ENCODE results near the gene DAG1. TPM values are rescaled to one million over a fixed set of nuclear protein-coding genes. Genes with fewer than 3 reads are reported as not detected.

The DAG1 gene
- total and polyA plus RNA-seq, 2 experiments from 2014 or later, result 29.9 to 152 TPM

- Mint-ChIP-seq H3K9me3 (no peaks in the 10 kb centered on the region), H3K27me3 (ENCODE audit: insufficient read depth, low read depth, poor library complexity) (peaks cover 2% of the 10 kb centered on the region), H3K4me1 (peaks cover 4% of the 10 kb centered on the region; the same call in 2 of the 3 replicates), H3K36me3 (ENCODE audit: low read depth) (peaks cover 6% of the 10 kb centered on the region), H3K4me3 (no peak overlapping the region), H3K27ac (no peak overlapping the region)
- H3F3A ChIP-seq (replicated peaks; ENCODE audit: low read depth), result 0 out of 2 replicates have a peak, but pooled peaks cover 3% of the 10 kb centered on the region
- H3K27me3 ChIP-seq (ENCODE audit: insufficient read depth), result no peaks in the 10 kb centered on the region
- ATAC-seq (no peak), DNase-seq (ENCODE audit: low spot score) (no peak)
- H4K20me1 ChIP-seq (replicated peaks; ENCODE audit: insufficient read depth), result peaks cover 30% of the 10 kb centered on the region
- H3K4me2 ChIP-seq, result no peak overlapping the region
- no peak overlapping the region for H3K27ac ChIP-seq (ENCODE audit: low read depth)
- no peak overlapping the region for H3K4me3 ChIP-seq
- peaks cover 90% of the 10 kb centered on the region for H3K79me2 ChIP-seq (replicated peaks; ENCODE audit: insufficient read depth)
- H3K36me3 ChIP-seq (ENCODE audit: insufficient read depth), result no peaks in the 10 kb centered on the region
- TF ChIP-seq ZNF331 (CRISPR knock-in tag; IDR thresholded peaks at IDR 0.05; ENCODE audit: low read depth) (no peak), EZH2phosphoT487 (IDR thresholded peaks at IDR 0.05; ENCODE audit: unreplicated experiment) (no peak), EZH2 (IDR thresholded peaks at IDR 0.05; ENCODE audit: low read depth, unreplicated experiment) (no peak), CTCF (conservative IDR thresholded peaks at IDR 0.05; ENCODE audit: low read depth in 2 of 2) (no peak), ZNF114 (CRISPR knock-in tag; IDR thresholded peaks at IDR 0.05) (no peak)
- H2AFZ ChIP-seq, result no peak overlapping the region
- H3K9me2 ChIP-seq (ENCODE audit: insufficient read depth), result no peaks in the 10 kb centered on the region
- no peaks in the 10 kb centered on the region for H3K4me1 ChIP-seq (ENCODE audit: insufficient read depth)
Observed at GRCh38 chr3:49498648-49499047, 28.6 kb downstream of the DAG1 start.

- no peak for ATAC-seq
- Mint-ChIP-seq H3K27ac (peak overlapping the region; percentile 68; the same call in 1 of the 2 replicates), H3K36me3 (ENCODE audit: low read depth) (peaks cover 6% of the 10 kb centered on the region), H3K27me3 (ENCODE audit: insufficient read depth, low read depth, poor library complexity) (peaks cover 2% of the 10 kb centered on the region), H3K4me1 (peaks cover 4% of the 10 kb centered on the region; the same call in 2 of the 3 replicates), H3K4me3 (no peak overlapping the region), H3K9me3 (no peaks in the 10 kb centered on the region)
- no peak overlapping the region for H3K4me2 ChIP-seq
- TF ChIP-seq CREB1 (CRISPR knock-in tag; IDR thresholded peaks at IDR 0.05; ENCODE audit: low read depth) (no peak), CTCF (conservative IDR thresholded peaks at IDR 0.05; ENCODE audit: low read depth in 2 of 2) (no peak), EZH2 (IDR thresholded peaks at IDR 0.05; ENCODE audit: low read depth, unreplicated experiment) (no peak), ZNF114 (CRISPR knock-in tag; IDR thresholded peaks at IDR 0.05) (no peak), EZH2phosphoT487 (IDR thresholded peaks at IDR 0.05; ENCODE audit: unreplicated experiment) (no peak), NANOG (IDR thresholded peaks at IDR 0.05; ENCODE audit: borderline replicate concordance) (no peak), STAT1 (IDR thresholded peaks at IDR 0.05; ENCODE audit: unreplicated experiment) (no peak), ETS1 (IDR thresholded peaks at IDR 0.05) (no peak), ZNF331 (CRISPR knock-in tag; IDR thresholded peaks at IDR 0.05; ENCODE audit: low read depth) (no peak), JUNB (IDR thresholded peaks at IDR 0.05; ENCODE audit: unreplicated experiment) (no peak)
- H3K4me1 ChIP-seq (ENCODE audit: insufficient read depth), result no peaks in the 10 kb centered on the region
- no peaks in the 10 kb centered on the region for H3K27me3 ChIP-seq (ENCODE audit: insufficient read depth)
- 0 out of 2 replicates have a peak, but pooled peaks cover 3% of the 10 kb centered on the region for H3F3A ChIP-seq (replicated peaks; ENCODE audit: low read depth)
- no peaks in the 10 kb centered on the region for H3K36me3 ChIP-seq (ENCODE audit: insufficient read depth)
- H3K4me3 ChIP-seq, result no peak overlapping the region
- no peak for DNase-seq (ENCODE audit: low spot score)
- no peak overlapping the region for H2AFZ ChIP-seq
- H3K27ac ChIP-seq (ENCODE audit: low read depth), result peak overlapping the region; percentile 72; the same call in 1 of the 2 replicates
- peaks cover 91% of the 10 kb centered on the region for H3K79me2 ChIP-seq (replicated peaks; ENCODE audit: insufficient read depth)
- peaks cover 30% of the 10 kb centered on the region for H4K20me1 ChIP-seq (replicated peaks; ENCODE audit: insufficient read depth)
- no peaks in the 10 kb centered on the region for H3K9me2 ChIP-seq (ENCODE audit: insufficient read depth)
Observed at GRCh38 chr3:49500205-49500731, 30.2 kb downstream of the DAG1 start.
